Measurements from ENCODE around the gene IMMT. TPM values are rescaled to one million over a fixed set of nuclear protein-coding genes. Genes with fewer than 3 reads are reported as not detected.

Gene IMMT
- total and polyA plus RNA-seq, 2 experiments from 2014 or later = 71.0 to 96.7 TPM

DNA sequence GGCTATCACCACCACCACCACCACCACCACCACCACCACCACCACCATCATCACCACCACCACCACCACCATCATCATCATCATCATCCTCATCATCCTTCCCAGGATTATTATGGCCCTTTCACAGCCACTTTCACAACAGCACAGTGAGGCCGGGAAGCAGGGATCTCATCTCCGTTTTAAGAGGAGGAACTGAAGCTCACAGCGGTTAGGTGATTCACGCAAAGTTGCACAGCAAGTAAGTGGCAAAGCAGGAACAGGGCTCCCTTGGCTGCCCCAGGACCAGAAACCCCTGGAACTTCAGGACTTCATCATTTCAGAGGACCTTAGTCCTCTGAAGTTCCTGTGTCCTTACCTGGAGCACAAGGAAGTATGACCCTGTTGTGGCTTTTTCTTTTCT lies 30.8 kb upstream of the IMMT start (continued):
- no peak for TF ChIP-seq ZNF462 (CRISPR knock-in tag; IDR thresholded peaks at IDR 0.05)
- TF ChIP-seq EZH2 (IDR thresholded peaks at IDR 0.05; ENCODE audit: low read depth, unreplicated experiment) = no peak
- TF ChIP-seq ZNF331 (CRISPR knock-in tag; IDR thresholded peaks at IDR 0.05; ENCODE audit: low read depth) = no peak

DNA sequence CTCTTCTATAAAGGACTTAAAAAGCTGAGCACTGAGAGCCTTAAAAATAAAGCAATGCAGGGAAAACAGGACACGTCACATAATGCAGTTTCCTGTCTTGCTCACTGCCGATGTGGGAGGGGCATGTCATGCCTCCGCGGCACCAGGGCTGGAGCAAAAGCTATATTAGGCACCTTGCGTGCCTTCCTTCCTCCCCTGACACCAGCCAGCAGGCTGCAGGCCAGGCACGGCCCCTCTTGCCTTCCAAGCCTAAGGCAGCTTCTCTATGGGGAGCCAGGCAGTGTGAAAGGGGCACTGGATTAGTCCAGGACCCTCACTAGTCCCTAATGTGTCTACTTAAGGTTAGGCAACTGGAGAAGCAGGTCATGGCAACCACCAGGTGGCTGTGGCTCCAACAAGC lies 30.3 kb upstream of the IMMT start:
- H3K4me3 Mint-ChIP-seq = no peak overlapping the region
- no peak for ATAC-seq
- no peaks in the 10 kb centered on the region for H3K9me2 ChIP-seq (ENCODE audit: insufficient read depth)
- no peak overlapping the region for H2AFZ ChIP-seq
- H3K27me3 Mint-ChIP-seq (ENCODE audit: insufficient read depth, low read depth, poor library complexity) = peaks cover 8% of the 10 kb centered on the region
- H3K27ac ChIP-seq (ENCODE audit: low read depth) = no peak overlapping the region
- H3K4me1 Mint-ChIP-seq = peaks cover 22% of the 10 kb centered on the region
- H3K36me3 ChIP-seq (ENCODE audit: insufficient read depth) = no peaks in the 10 kb centered on the region
- no peaks in the 10 kb centered on the region for H3F3A ChIP-seq (replicated peaks; ENCODE audit: low read depth)
- no peaks in the 10 kb centered on the region for H4K20me1 ChIP-seq (replicated peaks; ENCODE audit: insufficient read depth)
- no peak for DNase-seq (ENCODE audit: low spot score)
- no peaks in the 10 kb centered on the region for H3K27me3 ChIP-seq (ENCODE audit: insufficient read depth)
- no peaks in the 10 kb centered on the region for H3K4me1 ChIP-seq (ENCODE audit: insufficient read depth)
- H3K9me3 Mint-ChIP-seq = no peaks in the 10 kb centered on the region
- no peak overlapping the region for H3K4me3 ChIP-seq
- H3K4me2 ChIP-seq = no peak overlapping the region
- no peak overlapping the region for H3K27ac Mint-ChIP-seq
- no peaks in the 10 kb centered on the region for H3K79me2 ChIP-seq (replicated peaks; ENCODE audit: insufficient read depth)
- no peaks in the 10 kb centered on the region for H3K36me3 Mint-ChIP-seq (ENCODE audit: low read depth)
- TF ChIP-seq CTCF (conservative IDR thresholded peaks at IDR 0.05; ENCODE audit: low read depth in 2 of 2) = no peak
- TF ChIP-seq ZNF462 (CRISPR knock-in tag; IDR thresholded peaks at IDR 0.05) = no peak
- TF ChIP-seq ZNF114 (CRISPR knock-in tag; IDR thresholded peaks at IDR 0.05) = no peak
- TF ChIP-seq POLR2AphosphoS5 (IDR thresholded peaks at IDR 0.05; ENCODE audit: low read depth) = no peak
- no peak for TF ChIP-seq EZH2phosphoT487 (IDR thresholded peaks at IDR 0.05; ENCODE audit: unreplicated experiment)
